ENCODE results near the gene MNX1. TPM values are rescaled to one million over a fixed set of nuclear protein-coding genes. Genes with fewer than 3 reads are reported as not detected.

MNX1 gene
- total and polyA plus RNA-seq, 2 donors (not counting 3 experiments of a cell fraction or from before 2014, with no cell fraction given) = not detected

DNA sequence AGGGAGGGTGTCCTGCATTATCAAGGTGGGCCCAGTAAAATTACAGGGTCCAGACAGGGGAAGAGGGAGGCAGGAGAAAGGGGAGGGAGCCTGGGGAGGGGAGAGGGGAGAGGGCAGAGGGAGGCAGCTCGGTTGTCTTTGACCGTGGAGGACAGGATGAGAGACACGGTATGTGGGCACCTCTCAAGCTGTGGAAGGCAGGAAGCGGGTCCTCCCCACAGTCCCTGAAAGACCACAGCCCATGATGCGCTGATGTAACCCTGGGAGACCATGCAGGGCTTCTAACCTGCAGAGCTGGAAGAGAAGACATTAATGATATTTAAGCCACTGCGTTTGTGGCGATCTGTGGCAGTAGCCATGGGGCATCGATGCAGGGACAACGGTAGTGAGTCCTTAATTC is 27.2 kb upstream of the MNX1 start:
- FAIRE-seq (no peak), DNase-seq (ENCODE audit: low read depth, low spot score) (no peak)
- Histone ChIP-seq H4K20me1 (replicated peaks; ENCODE audit: control insufficient read depth, extremely low read depth, insufficient read depth, low read length) (no peaks in the 10 kb centered on the region), H3K27ac (ENCODE audit: insufficient read depth, low read depth, low read length) (no peak overlapping the region), H3K9me1 (replicated peaks; ENCODE audit: control insufficient read depth, extremely low read depth, insufficient read depth, low read length) (no peaks in the 10 kb centered on the region), H3K9ac (replicated peaks; ENCODE audit: extremely low read depth, insufficient read depth, low read length) (no peak overlapping the region), H3K4me2 (ENCODE audit: insufficient read depth, low read length) (no peak overlapping the region), H3K4me1 (ENCODE audit: control insufficient read depth, extremely low read depth, insufficient read depth, low read length) (no peaks in the 10 kb centered on the region), H3K9me3 (replicated peaks; ENCODE audit: control insufficient read depth, insufficient read depth, low read length) (no peaks in the 10 kb centered on the region), H2AFZ (ENCODE audit: low read depth, low read length) (no peak overlapping the region), H3K27me3 (ENCODE audit: control insufficient read depth in 2 of 2, insufficient read depth in 2 of 2, low read length in 2 of 2) (no peaks in the 10 kb centered on the region), H3K4me3 (replicated peaks in 1 of 3; ENCODE audit: insufficient read depth in 1 of 3, low read depth in 1 of 3, low read length in 3 of 3) (no peak overlapping the region), H3K79me2 (ENCODE audit: control insufficient read depth, insufficient read depth, low read length) (no peaks in the 10 kb centered on the region), H3K36me3 (ENCODE audit: control insufficient read depth in 2 of 2, extremely low read depth in 1 of 2, insufficient read depth in 2 of 2, low read length in 2 of 2) (no peaks in the 10 kb centered on the region)
- TF ChIP-seq, protein P1, sequence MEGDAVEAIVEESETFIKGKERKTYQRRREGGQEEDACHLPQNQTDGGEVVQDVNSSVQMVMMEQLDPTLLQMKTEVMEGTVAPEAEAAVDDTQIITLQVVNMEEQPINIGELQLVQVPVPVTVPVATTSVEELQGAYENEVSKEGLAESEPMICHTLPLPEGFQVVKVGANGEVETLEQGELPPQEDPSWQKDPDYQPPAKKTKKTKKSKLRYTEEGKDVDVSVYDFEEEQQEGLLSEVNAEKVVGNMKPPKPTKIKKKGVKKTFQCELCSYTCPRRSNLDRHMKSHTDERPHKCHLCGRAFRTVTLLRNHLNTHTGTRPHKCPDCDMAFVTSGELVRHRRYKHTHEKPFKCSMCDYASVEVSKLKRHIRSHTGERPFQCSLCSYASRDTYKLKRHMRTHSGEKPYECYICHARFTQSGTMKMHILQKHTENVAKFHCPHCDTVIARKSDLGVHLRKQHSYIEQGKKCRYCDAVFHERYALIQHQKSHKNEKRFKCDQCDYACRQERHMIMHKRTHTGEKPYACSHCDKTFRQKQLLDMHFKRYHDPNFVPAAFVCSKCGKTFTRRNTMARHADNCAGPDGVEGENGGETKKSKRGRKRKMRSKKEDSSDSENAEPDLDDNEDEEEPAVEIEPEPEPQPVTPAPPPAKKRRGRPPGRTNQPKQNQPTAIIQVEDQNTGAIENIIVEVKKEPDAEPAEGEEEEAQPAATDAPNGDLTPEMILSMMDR (IDR thresholded peaks at IDR 0.05; ENCODE audit: extremely low read depth in 1 of 2, insufficient read depth in 1 of 2, low read depth in 1 of 2, low read length in 2 of 2) = no peak
- TF ChIP-seq POLR2A (IDR thresholded peaks at IDR 0.05; ENCODE audit: low read depth, low read length) (no peak), GATA2 (IDR thresholded peaks at IDR 0.05; ENCODE audit: insufficient read depth, insufficient read length, low read depth, low read length) (no peak), MYC (IDR thresholded peaks at IDR 0.05; ENCODE audit: low read depth, low read length) (no peak), POLR2AphosphoS5 (IDR thresholded peaks at IDR 0.05; ENCODE audit: insufficient read depth, low read depth, low read length) (no peak), FOS (IDR thresholded peaks at IDR 0.05; ENCODE audit: borderline replicate concordance, insufficient read depth, low read length) (no peak), JUN (IDR thresholded peaks at IDR 0.05; ENCODE audit: borderline replicate concordance, insufficient read depth, insufficient read length, low read depth) (no peak)
- TF ChIP-seq, protein P2, sequence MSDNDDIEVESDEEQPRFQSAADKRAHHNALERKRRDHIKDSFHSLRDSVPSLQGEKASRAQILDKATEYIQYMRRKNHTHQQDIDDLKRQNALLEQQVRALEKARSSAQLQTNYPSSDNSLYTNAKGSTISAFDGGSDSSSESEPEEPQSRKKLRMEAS (IDR thresholded peaks at IDR 0.05; ENCODE audit: insufficient read depth, insufficient read length) = no peak
- ChIA-PET POLR2A (no interaction called here), CTCF (no interaction called here)
- dilution Hi-C loops (cut with MboI; ENCODE audit: extremely low pct_ligation_motif_present, low sequenced_read_pairs) (no loop called here), intact Hi-C loops (cut with micrococcal nuclease) (no loop called here)
- BruUV-seq (replicated peaks) = no TSS peak

Data from endothelial cell of umbilical vein (primary cell).